K562 (cell line): ENCODE measurements around the gene STOM. TPM values are rescaled to one million over a fixed set of nuclear protein-coding genes. Genes with fewer than 3 reads are reported as not detected.

Experiments
- AFF1 ChIP-seq, 2 experiments: fragments of 450-650 bp; IDR thresholded peaks; 2 replicates each; pipeline ENCODE4 v1.6.1; 2018; ENCODE audit warnings: mild to moderate bottlenecking in 2 of 2, low read depth in 1 of 2; ENCODE audit not compliant: partially characterized antibody in 2 of 2
- AFF4 ChIP-seq: sonication (generic); formaldehyde crosslinking; IDR thresholded peaks from 2 replicates; pipeline ENCODE4 v1.8.0; 2023; ENCODE audit warnings: mild to moderate bottlenecking, missing genetic modification reagents
- ATF3 ChIP-seq, 2 experiments: fragments of 450-650 bp in 1 of 2; sonication (generic) in 1 of 2; formaldehyde crosslinking in 1 of 2; IDR thresholded peaks in 1 of 2; conservative IDR thresholded peaks in 1 of 2; 2 replicates each; pipeline versions ENCODE4 v1.6.1 to v1.8.1; 2016 to 2023; ENCODE audit warnings: mild to moderate bottlenecking in 2 of 2, moderate library complexity in 2 of 2, inconsistent platforms in 1 of 2, missing genetic modification reagents in 1 of 2
- BRD9 ChIP-seq: fragments of 450-650 bp; IDR thresholded peaks from 2 replicates; pipeline ENCODE4 v1.6.1; 2018; ENCODE audit warnings: low read depth; ENCODE audit not compliant: partially characterized antibody
- ELF4 ChIP-seq: fragments of 450-650 bp; formaldehyde crosslinking; IDR thresholded peaks from 2 replicates; pipeline ENCODE4 v1.4.0; 2022; ENCODE audit warnings: missing genetic modification characterization
- GTF2F1 ChIP-seq: IDR thresholded peaks from 2 replicates; pipeline ENCODE4 v1.6.1; 2011; ENCODE audit warnings: low read depth, low read length, improper control_type of control experiment
- HSF4 ChIP-seq: fragments of 250-450 bp; sonication (Bioruptor Pico); IDR thresholded peaks from 2 replicates; pipeline ENCODE4 v2.1.2; 2022; ENCODE audit warnings: mild to moderate bottlenecking, moderate library complexity, borderline replicate concordance
- IRF1 ChIP-seq: sonication (generic); formaldehyde crosslinking; IDR thresholded peaks from 2 replicates; pipeline ENCODE4 v1.8.0; 2022; ENCODE audit warnings: missing genetic modification reagents, mild to moderate bottlenecking, borderline replicate concordance
- KDM1A ChIP-seq, 2 experiments: fragments of 450-650 bp; IDR thresholded peaks; 2 replicates each; pipeline ENCODE4 v1.6.1; 2016; ENCODE audit warnings: mild to moderate bottlenecking in 2 of 2
- PTTG1 ChIP-seq: fragments of 450-650 bp; IDR thresholded peaks from 2 replicates; pipeline ENCODE4 v1.6.1; 2016; ENCODE audit warnings: low read depth, mild to moderate bottlenecking, missing genetic modification characterization, missing compliant biosample characterization
- SIN3B ChIP-seq: fragments of 450-650 bp; IDR thresholded peaks from 2 replicates; pipeline ENCODE4 v1.6.1; 2017; ENCODE audit warnings: low read depth, mild to moderate bottlenecking, moderate library complexity
- TAF1 ChIP-seq: IDR thresholded peaks from 2 replicates; pipeline ENCODE4 v1.6.1; 2011; ENCODE audit warnings: mild to moderate bottlenecking, low read length, moderate library complexity; ENCODE audit not compliant: insufficient read depth, control insufficient read depth, severe bottlenecking; ENCODE audit errors: extremely low read depth
- TRIM28 ChIP-seq: fragments of 450-650 bp; IDR thresholded peaks from 2 replicates; pipeline ENCODE4 v1.6.1; 2017
- ZNF146 ChIP-seq: IDR thresholded peaks from one replicate; pipeline ENCODE4 v1.6.1; 2018; ENCODE audit warnings: missing compliant biosample characterization; ENCODE audit not compliant: unreplicated experiment
- ZNF778 ChIP-seq: fragments of 450-650 bp; formaldehyde crosslinking; IDR thresholded peaks from 2 replicates; pipeline ENCODE4 v1.4.0; 2020; ENCODE audit warnings: mild to moderate bottlenecking, moderate library complexity
- polyA plus RNA-seq, 8 experiments: library from polyadenylated mRNA; depleted of rRNA in 4 of 8; stranded (reverse) in 5 of 8; unstranded in 3 of 8; fragments of >200 nt; fragmentation: Nextera tagmentation in 2 of 8; fragmentation: Illumina TruSeq in 1 of 8; extraction: Ambion mirVana in 2 of 8; extraction: Trizol in 1 of 8; gene quantifications; 2 replicates each; pipeline versions ENCODE4 v1.2.1 to v1.2.3, GENCODE V29; 2011 to 2014; ENCODE audit warnings: inconsistent platforms in 1 of 8, missing spikeins in 1 of 8
- total RNA-seq, 7 experiments: library from RNA; depleted of rRNA in 6 of 7; stranded (reverse); fragments of >200 nt in 6 of 7; fragmentation: Illumina TruSeq in 2 of 7; extraction: Trizol in 2 of 7; gene quantifications; 2 replicates each; pipeline versions ENCODE4 v1.2.1 to v1.2.3, GENCODE V29; 2011 to 2021; ENCODE audit warnings: low replicate concordance in 1 of 7
- TF ChIP-seq, protein P1 (sequence below): IDR thresholded peaks from 2 replicates; pipeline ENCODE4 v1.6.1; 2016; ENCODE audit warnings: missing genetic modification characterization, missing compliant biosample characterization

Gene STOM
- total and polyA plus RNA-seq, 9 of the 15 experiments (the other 6 are each of a cell fraction or from before 2014, with no cell fraction given) = 23.2 to 140 (median 43.9) TPM

- no peak for TF ChIP-seq IRF1
- TF ChIP-seq GTF2F1 = no peak
- no peak for TF ChIP-seq PTTG1 (tag)
- TF ChIP-seq ELF4 (CRISPR knock-in tag) = no peak
- no peak for TF ChIP-seq TAF1
- TF ChIP-seq KDM1A (IDR thresholded peaks at IDR 0.05) = 0 out of 4 replicates have a peak, but pooled peaks of 1 of the 2 experiments have one; percentile 21
- no peak for TF ChIP-seq ZNF778 (CRISPR knock-in tag)
- TF ChIP-seq ATF3 (IDR thresholded peaks at IDR 0.05) = no peak
- no peak for TF ChIP-seq ATF3 (CRISPR knock-in tag; conservative IDR thresholded peaks at IDR 0.05)
- no peak for TF ChIP-seq SIN3B
- TF ChIP-seq, protein P1, sequence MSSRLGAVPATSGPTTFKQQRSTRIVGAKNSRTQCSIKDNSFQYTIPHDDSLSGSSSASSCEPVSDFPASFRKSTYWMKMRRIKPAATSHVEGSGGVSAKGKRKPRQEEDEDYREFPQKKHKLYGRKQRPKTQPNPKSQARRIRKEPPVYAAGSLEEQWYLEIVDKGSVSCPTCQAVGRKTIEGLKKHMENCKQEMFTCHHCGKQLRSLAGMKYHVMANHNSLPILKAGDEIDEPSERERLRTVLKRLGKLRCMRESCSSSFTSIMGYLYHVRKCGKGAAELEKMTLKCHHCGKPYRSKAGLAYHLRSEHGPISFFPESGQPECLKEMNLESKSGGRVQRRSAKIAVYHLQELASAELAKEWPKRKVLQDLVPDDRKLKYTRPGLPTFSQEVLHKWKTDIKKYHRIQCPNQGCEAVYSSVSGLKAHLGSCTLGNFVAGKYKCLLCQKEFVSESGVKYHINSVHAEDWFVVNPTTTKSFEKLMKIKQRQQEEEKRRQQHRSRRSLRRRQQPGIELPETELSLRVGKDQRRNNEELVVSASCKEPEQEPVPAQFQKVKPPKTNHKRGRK (tag) = 0 out of 2 replicates have a peak, but pooled peaks have one; percentile 18
- TF ChIP-seq AFF1 (IDR thresholded peaks at IDR 0.05; ENCODE audit: low read depth in 1 of 2, partially characterized antibody in 2 of 2) = no peak
- no peak for TF ChIP-seq BRD9
- TF ChIP-seq ZNF146 (CRISPR knock-in tag) = no peak
- TF ChIP-seq HSF4 (CRISPR knock-in tag) = no peak
- peak; percentile 70; the same call in 1 of the 2 replicates for TF ChIP-seq TRIM28
- no peak for TF ChIP-seq AFF4 (CRISPR knock-in tag)
Observed at GRCh38 chr9:121309833-121310425, 60.1 kb downstream of the STOM start (continued).
